ENCODE results near the gene ADAMTS13. TPM values are rescaled to one million over a fixed set of nuclear protein-coding genes. Genes with fewer than 3 reads are reported as not detected.

ADAMTS13 gene
- total and polyA plus RNA-seq, 9 of the 15 experiments (the other 6 are each of a cell fraction or from before 2014, with no cell fraction given), result 0.03 to 0.20 (median 0.04) TPM; not detected in 4

- TF ChIP-seq ASH1L (IDR thresholded peaks at IDR 0.05; ENCODE audit: borderline replicate concordance, low read depth, partially characterized antibody), result no peak
- TF ChIP-seq ZNF318 (IDR thresholded peaks at IDR 0.05; ENCODE audit: borderline replicate concordance in 1 of 2, low read depth in 1 of 2), result peak in 1 of 2 experiments; percentile 72; a peak in 2 of 4 replicates
- TF ChIP-seq ZNF316 (IDR thresholded peaks at IDR 0.05), result no peak
- peak; percentile 90 for TF ChIP-seq TAF7 (tag; IDR thresholded peaks at IDR 0.05)
- TF ChIP-seq JUN (IDR thresholded peaks at IDR 0.05; ENCODE audit: borderline replicate concordance, low read depth, low read length), result peak; percentile 32; the same call in 1 of the 2 replicates
- TF ChIP-seq JUN (CRISPR knock-in tag; IDR thresholded peaks at IDR 0.05; ENCODE audit: borderline replicate concordance), result no peak
- TF ChIP-seq POLR2AphosphoS2 (IDR thresholded peaks at IDR 0.05; ENCODE audit: low read length), result no peak
- TF ChIP-seq KDM2B (CRISPR knock-in tag; IDR thresholded peaks at IDR 0.05), result no peak
- no peak for TF ChIP-seq SMARCA5 (IDR thresholded peaks at IDR 0.05)
- no peak for TF ChIP-seq HMG20A (CRISPR knock-in tag; conservative IDR thresholded peaks at IDR 0.05)
- TF ChIP-seq ZNF253 (CRISPR knock-in tag; conservative IDR thresholded peaks at IDR 0.05), result no peak
- no peak for TF ChIP-seq POLR3A (IDR thresholded peaks at IDR 0.05; ENCODE audit: borderline replicate concordance, extremely low read depth, insufficient read depth, insufficient read length)
- no peak for TF ChIP-seq NFE2L1 (tag; IDR thresholded peaks at IDR 0.05; ENCODE audit: borderline replicate concordance, low read depth)
- peak; percentile 95 for TF ChIP-seq PHF8 (IDR thresholded peaks at IDR 0.05; ENCODE audit: borderline replicate concordance, low read length)
- TF ChIP-seq MEF2A (IDR thresholded peaks at IDR 0.05; ENCODE audit: control insufficient read depth, low read depth, low read length), result no peak
- TF ChIP-seq ZNF77 (CRISPR knock-in tag; IDR thresholded peaks at IDR 0.05), result no peak
- peak; percentile 92; the same call in 1 of the 2 replicates for TF ChIP-seq THRAP3 (IDR thresholded peaks at IDR 0.05; ENCODE audit: borderline replicate concordance)
- peak; percentile 78 for TF ChIP-seq VEZF1 (CRISPR knock-in tag; IDR thresholded peaks at IDR 0.05)
These were observed 4.4 kb upstream of the ADAMTS13 start, which contains the start of gene REXO4 (continued) for GRCh38 chr9:133417541-133418461.
